ENCODE results near the gene HNRNPA2B1.

The HNRNPA2B1 gene

GRCh38 chr7:26144184-26145080 lies 56.1 kb downstream of the HNRNPA2B1 start:
- ChIA-PET POLR2A (interaction anchor here (0.5 kb wide), 1 partner anchor 1024 kb away, joined by 3 read pairs; no protein-coding TSS in a partner anchor), CTCF (interaction anchor here (0.7 to 1.5 kb wide), 3 partner anchors 8 to 221 kb away, joined by 3 to 4 read pairs (median 4); partner anchors contain the start of gene NFE2L3)
- no peak overlapping the region for H3K4me3 ChIP-seq (ENCODE audit: low read depth, low read length)
- no peak for TF ChIP-seq CTCF (IDR thresholded peaks at IDR 0.05; ENCODE audit: insufficient read depth, low read length, missing control alignments)
- DNase-seq (ENCODE audit: low read depth, low spot score), result no peak

GRCh38 chr7:26143298-26144048 lies 57.1 kb downstream of the HNRNPA2B1 start:
- POLR2A ChIA-PET, result no interaction called here
- TF ChIP-seq CTCF (IDR thresholded peaks at IDR 0.05; ENCODE audit: insufficient read depth, low read length, missing control alignments), result no peak
- CTCF ChIA-PET, result interaction anchor here (0.7 to 1.5 kb wide), 3 partner anchors 9 to 222 kb away, joined by 3 to 4 read pairs (median 4); partner anchors contain the start of gene NFE2L3
- DNase-seq (ENCODE audit: low read depth, low spot score), result no peak
- no peak overlapping the region for H3K4me3 ChIP-seq (ENCODE audit: low read depth, low read length)

GRCh38 chr7:26141077-26141476 lies 59.5 kb downstream of the HNRNPA2B1 start:
- TF ChIP-seq CTCF (IDR thresholded peaks at IDR 0.05; ENCODE audit: insufficient read depth, low read length, missing control alignments), result no peak
- POLR2A ChIA-PET, result no interaction called here
- H3K4me3 ChIP-seq (ENCODE audit: low read depth, low read length), result no peak overlapping the region
- CTCF ChIA-PET, result no interaction called here
- DNase-seq (ENCODE audit: low read depth, low spot score), result no peak

GRCh38 chr7:26140380-26140779 lies 60.2 kb downstream of the HNRNPA2B1 start:
- no peak for DNase-seq (ENCODE audit: low read depth, low spot score)
- POLR2A ChIA-PET, result no interaction called here
- CTCF ChIA-PET, result no interaction called here
- no peak overlapping the region for H3K4me3 ChIP-seq (ENCODE audit: low read depth, low read length)
- TF ChIP-seq CTCF (IDR thresholded peaks at IDR 0.05; ENCODE audit: insufficient read depth, low read length, missing control alignments), result no peak

Data from AG04449 (cell line).